ENCODE data around the gene PRIMPOL. TPM values are rescaled to one million over a fixed set of nuclear protein-coding genes. Genes with fewer than 3 reads are reported as not detected.

PRIMPOL gene
- total RNA-seq, 1 experiment from 2014 or later, result 29.5 TPM

DNA sequence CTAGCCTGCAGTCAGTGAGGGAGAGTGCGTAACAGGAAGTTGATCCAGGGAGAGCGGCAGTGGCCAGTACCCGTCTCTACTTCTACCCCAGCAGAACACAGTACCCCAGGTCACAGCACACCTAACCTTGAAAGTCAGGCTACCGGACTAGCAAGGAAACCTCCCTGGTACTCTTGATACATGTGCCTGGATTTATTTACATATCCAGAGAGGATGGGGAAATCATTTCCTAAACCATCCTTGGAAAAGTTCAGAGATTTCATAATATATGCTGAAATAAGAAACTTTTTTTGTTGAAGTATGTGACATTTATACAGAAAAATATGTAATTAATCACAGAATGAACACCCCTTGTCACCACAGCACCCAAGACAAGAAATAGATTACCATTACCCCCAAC lies 24.5 kb downstream of the PRIMPOL start:
- Histone ChIP-seq H2AFZ (no peak overlapping the region), H3K4me1 (replicated peaks; ENCODE audit: insufficient read depth) (no peaks in the 10 kb centered on the region), H3K27ac (no peak overlapping the region), H3K9me3 (ENCODE audit: insufficient read depth, low read depth) (no peaks in the 10 kb centered on the region), H3K27me3 (ENCODE audit: insufficient read depth, low read depth) (no peaks in the 10 kb centered on the region), H3K79me2 (ENCODE audit: low read depth) (no peaks in the 10 kb centered on the region), H3K9me2 (ENCODE audit: insufficient read depth) (no peaks in the 10 kb centered on the region), H3K36me3 (ENCODE audit: low read depth) (0 out of 2 replicates have a peak, but pooled peaks cover 3% of the 10 kb centered on the region), H3K4me3 (no peak overlapping the region), H3K4me2 (no peak overlapping the region), H4K20me1 (ENCODE audit: insufficient read depth) (no peaks in the 10 kb centered on the region), H3F3A (ENCODE audit: insufficient read depth, low read depth) (no peaks in the 10 kb centered on the region)
- no peak for TF ChIP-seq EZH2 (IDR thresholded peaks at IDR 0.05; ENCODE audit: low read depth)
- TF ChIP-seq, protein P1, sequence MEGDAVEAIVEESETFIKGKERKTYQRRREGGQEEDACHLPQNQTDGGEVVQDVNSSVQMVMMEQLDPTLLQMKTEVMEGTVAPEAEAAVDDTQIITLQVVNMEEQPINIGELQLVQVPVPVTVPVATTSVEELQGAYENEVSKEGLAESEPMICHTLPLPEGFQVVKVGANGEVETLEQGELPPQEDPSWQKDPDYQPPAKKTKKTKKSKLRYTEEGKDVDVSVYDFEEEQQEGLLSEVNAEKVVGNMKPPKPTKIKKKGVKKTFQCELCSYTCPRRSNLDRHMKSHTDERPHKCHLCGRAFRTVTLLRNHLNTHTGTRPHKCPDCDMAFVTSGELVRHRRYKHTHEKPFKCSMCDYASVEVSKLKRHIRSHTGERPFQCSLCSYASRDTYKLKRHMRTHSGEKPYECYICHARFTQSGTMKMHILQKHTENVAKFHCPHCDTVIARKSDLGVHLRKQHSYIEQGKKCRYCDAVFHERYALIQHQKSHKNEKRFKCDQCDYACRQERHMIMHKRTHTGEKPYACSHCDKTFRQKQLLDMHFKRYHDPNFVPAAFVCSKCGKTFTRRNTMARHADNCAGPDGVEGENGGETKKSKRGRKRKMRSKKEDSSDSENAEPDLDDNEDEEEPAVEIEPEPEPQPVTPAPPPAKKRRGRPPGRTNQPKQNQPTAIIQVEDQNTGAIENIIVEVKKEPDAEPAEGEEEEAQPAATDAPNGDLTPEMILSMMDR (conservative IDR thresholded peaks at IDR 0.05), result no peak
- BruUV-seq (replicated peaks), result no TSS peak
- DNase-seq, result no peak
- ChIA-PET CTCF (no interaction called here), POLR2A (ENCODE audit: unreplicated experiment) (no interaction called here)
- intact Hi-C loops (cut with micrococcal nuclease; ENCODE audit: unreplicated experiment), result no loop called here

DNA sequence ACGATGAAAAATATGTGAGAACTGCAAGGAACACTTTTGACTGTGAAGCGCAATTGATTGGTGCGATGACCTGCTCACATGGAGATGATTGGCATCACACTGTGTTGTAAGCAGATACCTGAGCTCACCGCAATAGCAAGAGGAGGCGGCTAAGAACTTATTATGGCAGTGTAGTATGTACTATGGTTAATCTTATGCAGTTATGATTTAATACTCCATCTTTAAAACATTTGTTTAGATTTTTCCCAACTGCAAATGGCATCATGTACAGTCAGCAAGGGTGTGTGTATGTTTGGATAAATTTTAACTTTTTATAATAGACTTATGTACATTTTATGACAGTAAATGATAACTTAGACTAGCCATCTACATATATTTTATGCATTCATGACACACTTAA lies 25.5 kb downstream of the PRIMPOL start:
- TF ChIP-seq, protein P1 (conservative IDR thresholded peaks at IDR 0.05), result no peak
- no peak for TF ChIP-seq EZH2 (IDR thresholded peaks at IDR 0.05; ENCODE audit: low read depth)
- POLR2A ChIA-PET (ENCODE audit: unreplicated experiment), result no interaction called here
- DNase-seq, result no peak
- H3K4me1 ChIP-seq (replicated peaks; ENCODE audit: insufficient read depth), result no peaks in the 10 kb centered on the region
- no TSS peak for BruUV-seq (replicated peaks)
- H3K27me3 ChIP-seq (ENCODE audit: insufficient read depth, low read depth), result no peaks in the 10 kb centered on the region
- no peaks in the 10 kb centered on the region for H3K79me2 ChIP-seq (ENCODE audit: low read depth)
- no peak overlapping the region for H3K4me3 ChIP-seq
- H3F3A ChIP-seq (ENCODE audit: insufficient read depth, low read depth), result no peaks in the 10 kb centered on the region
- no peak overlapping the region for H2AFZ ChIP-seq
- 0 out of 2 replicates have a peak, but pooled peaks cover 3% of the 10 kb centered on the region for H3K36me3 ChIP-seq (ENCODE audit: low read depth)
- no peaks in the 10 kb centered on the region for H3K9me2 ChIP-seq (ENCODE audit: insufficient read depth)
- no peaks in the 10 kb centered on the region for H4K20me1 ChIP-seq (ENCODE audit: insufficient read depth)
- no peak overlapping the region for H3K4me2 ChIP-seq
- CTCF ChIA-PET, result no interaction called here
- H3K27ac ChIP-seq, result no peak overlapping the region
- intact Hi-C loops (cut with micrococcal nuclease; ENCODE audit: unreplicated experiment), result no loop called here
- no peaks in the 10 kb centered on the region for H3K9me3 ChIP-seq (ENCODE audit: insufficient read depth, low read depth)

DNA sequence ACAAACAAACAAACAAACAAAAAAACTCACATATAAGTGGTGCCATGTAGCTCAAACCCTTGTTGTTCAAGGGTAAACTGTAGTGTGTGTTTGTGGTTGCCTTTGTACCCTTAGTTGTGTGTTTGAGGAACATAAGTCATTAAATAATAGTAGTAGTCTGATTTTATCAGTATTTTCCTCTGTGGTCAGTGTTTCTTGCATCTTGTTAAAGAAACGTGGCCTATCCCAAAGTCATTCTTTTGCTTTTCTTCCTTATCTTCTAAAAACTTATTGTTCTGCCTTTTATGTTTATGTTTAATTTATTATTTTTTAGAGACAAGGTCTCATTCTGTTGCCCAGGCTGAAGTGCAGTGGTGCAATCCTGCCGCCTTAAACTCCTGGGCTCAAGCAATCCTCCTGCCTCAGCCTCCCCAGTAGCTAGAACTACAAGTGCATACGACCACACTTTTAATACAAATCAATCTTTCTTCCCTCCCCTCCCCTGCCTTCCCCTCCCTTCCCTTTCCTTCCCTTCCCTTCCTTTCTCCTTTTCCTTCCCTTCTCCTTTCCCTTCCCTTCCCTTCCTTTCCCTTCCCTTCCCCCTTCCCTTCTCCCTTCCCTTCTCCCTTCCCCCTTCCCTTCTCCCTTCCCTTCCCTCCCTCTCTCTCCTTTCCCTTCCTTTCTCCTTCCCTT lies 26.4 kb downstream of the PRIMPOL start:
- H3K4me2 ChIP-seq, result no peak overlapping the region
- no peak for DNase-seq
- no peaks in the 10 kb centered on the region for H3K27me3 ChIP-seq (ENCODE audit: insufficient read depth, low read depth)
- H3K79me2 ChIP-seq (ENCODE audit: low read depth), result no peaks in the 10 kb centered on the region
- no peaks in the 10 kb centered on the region for H3F3A ChIP-seq (ENCODE audit: insufficient read depth, low read depth)
- BruUV-seq (replicated peaks), result no TSS peak
- H3K9me3 ChIP-seq (ENCODE audit: insufficient read depth, low read depth), result no peaks in the 10 kb centered on the region
- H3K27ac ChIP-seq, result no peak overlapping the region
- no peak for TF ChIP-seq EZH2 (IDR thresholded peaks at IDR 0.05; ENCODE audit: low read depth)
- TF ChIP-seq, protein P1 (conservative IDR thresholded peaks at IDR 0.05), result no peak
- ChIA-PET CTCF (no interaction called here), POLR2A (ENCODE audit: unreplicated experiment) (no interaction called here)
- no peaks in the 10 kb centered on the region for H4K20me1 ChIP-seq (ENCODE audit: insufficient read depth)
- H2AFZ ChIP-seq, result no peak overlapping the region
- intact Hi-C loops (cut with micrococcal nuclease; ENCODE audit: unreplicated experiment), result no loop called here
- no peaks in the 10 kb centered on the region for H3K9me2 ChIP-seq (ENCODE audit: insufficient read depth)
- no peak overlapping the region for H3K4me3 ChIP-seq
- no peaks in the 10 kb centered on the region for H3K4me1 ChIP-seq (replicated peaks; ENCODE audit: insufficient read depth)
- 0 out of 2 replicates have a peak, but pooled peaks cover 1% of the 10 kb centered on the region for H3K36me3 ChIP-seq (ENCODE audit: low read depth)
